Neural cell (in vitro differentiated cells): ENCODE results near the gene TLE3.

Experiments used
- CTCF ChIP-seq: fragments of 450-650 bp; IDR thresholded peaks from 2 replicates; pipeline ENCODE4 v1.5.1; 2014; ENCODE audit warnings: antibody characterized with exemption, mild to moderate bottlenecking, moderate library complexity; ENCODE audit not compliant: poor library complexity, severe bottlenecking
- EP300 ChIP-seq: fragments of 450-650 bp; conservative IDR thresholded peaks from 2 replicates; pipeline ENCODE4 v1.6.1; 2014; ENCODE audit warnings: antibody characterized with exemption, mild to moderate bottlenecking, moderate library complexity; ENCODE audit not compliant: poor library complexity, severe bottlenecking
- EZH2 ChIP-seq: fragments of 200-600, 300-800 bp; shearing (Covaris generic), sonication (generic); IDR thresholded peaks from 2 replicates; pipeline ENCODE4 v1.6.1; 2014; ENCODE audit warnings: antibody characterized with exemption, low read length, borderline replicate concordance, mild to moderate bottlenecking; ENCODE audit not compliant: insufficient read depth, poor library complexity, severe bottlenecking
- MXI1 ChIP-seq: fragments of 450-650 bp; conservative IDR thresholded peaks from 2 replicates; pipeline ENCODE4 v1.6.1; 2014; ENCODE audit warnings: antibody characterized with exemption, mild to moderate bottlenecking; ENCODE audit not compliant: poor library complexity, severe bottlenecking
- POLR2AphosphoS5 ChIP-seq: IDR thresholded peaks from 2 replicates; pipeline ENCODE4 v1.6.1; 2012
- RAD21 ChIP-seq: fragments of 450-650 bp; conservative IDR thresholded peaks from 2 replicates; pipeline ENCODE4 v1.6.1; 2014; ENCODE audit warnings: antibody characterized with exemption, mild to moderate bottlenecking, moderate library complexity
- REST ChIP-seq: IDR thresholded peaks from 2 replicates; pipeline ENCODE4 v1.6.1; 2012; ENCODE audit warnings: borderline replicate concordance
- TAF1 ChIP-seq: IDR thresholded peaks from 2 replicates; pipeline ENCODE4 v1.6.1; 2012; ENCODE audit warnings: low read depth

- TF ChIP-seq REST: no peak
- no peak for TF ChIP-seq RAD21
- no peak for TF ChIP-seq EP300
- no peak for TF ChIP-seq POLR2AphosphoS5
- TF ChIP-seq TAF1: no peak
- no peak for TF ChIP-seq EZH2
- no peak for TF ChIP-seq CTCF
- no peak for TF ChIP-seq MXI1
These were observed 14.3 kb upstream of the TLE3 start for GRCh38 chr15:70112074-70112395.
